MCF 10A (cell line): ENCODE measurements around the gene ARHGAP8. TPM values are rescaled to one million over a fixed set of nuclear protein-coding genes. Genes with fewer than 3 reads are reported as not detected.

ENCODE experiments used
- BruUV-seq: library from RNA; stranded (reverse); fragments of 400-500 nt; replicated peaks from 2 replicates; lab custom pipeline; 2021; lab: Mats Ljungman, UMichigan
- CTCF ChIA-PET: fragments of 300-600 bp; sonication (Branson Sonifier 250); formaldehyde crosslinking; extraction: SDS; loops from one replicate; lab custom pipeline; 2021; ENCODE audit warnings: antibody characterized with exemption, inconsistent platforms; lab: Yijun Ruan, JAX
- POLR2A ChIA-PET: fragments of 300-600, 350-650 bp; sonication (Branson Sonifier 250); formaldehyde crosslinking; extraction: SDS; loops from one replicate; lab custom pipeline; 2020; ENCODE audit warnings: antibody characterized with exemption, inconsistent platforms; lab: Yijun Ruan, JAX
- DNase-seq: peaks from one replicate; pipeline ENCODE4 v3.0.0-alpha.2; 2018; ENCODE audit not compliant: unreplicated experiment
- H3K27ac Mint-ChIP-seq: one replicate; pipeline ENCODE4 v1.8.0; 2022; ENCODE audit warnings: mild to moderate bottlenecking, low read depth, mixed read lengths; ENCODE audit not compliant: unreplicated experiment
- H3K27me3 Mint-ChIP-seq: one replicate; pipeline ENCODE4 v1.8.0; 2022; ENCODE audit warnings: mixed read lengths; ENCODE audit not compliant: insufficient read depth, unreplicated experiment
- H3K36me3 Mint-ChIP-seq: one replicate; pipeline ENCODE4 v1.8.0; 2022; ENCODE audit warnings: mild to moderate bottlenecking, moderate library complexity, mixed read lengths; ENCODE audit not compliant: insufficient read depth, unreplicated experiment
- H3K4me1 Mint-ChIP-seq: one replicate; pipeline ENCODE4 v1.8.0; 2022; ENCODE audit warnings: mixed read lengths; ENCODE audit not compliant: insufficient read depth, unreplicated experiment
- H3K4me3 Mint-ChIP-seq: one replicate; pipeline ENCODE4 v1.8.0; 2022; ENCODE audit warnings: mild to moderate bottlenecking, moderate library complexity, mixed read lengths; ENCODE audit not compliant: unreplicated experiment
- H3K9me3 Mint-ChIP-seq: one replicate; pipeline ENCODE4 v1.8.0; 2022; ENCODE audit warnings: mixed read lengths; ENCODE audit not compliant: unreplicated experiment
- intact Hi-C: fragments of 100-400 bp; cut with micrococcal nuclease; formaldehyde crosslinking; loops from 2 replicates; pipeline ENCODE4 v1.14.1; 2022
- total RNA-seq: library from RNA; stranded (reverse); gene quantifications from 2 replicates; pipeline ENCODE4 v1.2.3, GENCODE V29; 2022
- TF ChIP-seq, protein P1 (sequence below): fragments of 200-600 bp; IDR thresholded peaks from one replicate; pipeline ENCODE4 v1.8.0; 2022; ENCODE audit warnings: antibody characterized with exemption, mild to moderate bottlenecking; ENCODE audit not compliant: unreplicated experiment

Gene ARHGAP8
- total RNA-seq, 1 experiment from 2014 or later, result 18.6 TPM

DNA sequence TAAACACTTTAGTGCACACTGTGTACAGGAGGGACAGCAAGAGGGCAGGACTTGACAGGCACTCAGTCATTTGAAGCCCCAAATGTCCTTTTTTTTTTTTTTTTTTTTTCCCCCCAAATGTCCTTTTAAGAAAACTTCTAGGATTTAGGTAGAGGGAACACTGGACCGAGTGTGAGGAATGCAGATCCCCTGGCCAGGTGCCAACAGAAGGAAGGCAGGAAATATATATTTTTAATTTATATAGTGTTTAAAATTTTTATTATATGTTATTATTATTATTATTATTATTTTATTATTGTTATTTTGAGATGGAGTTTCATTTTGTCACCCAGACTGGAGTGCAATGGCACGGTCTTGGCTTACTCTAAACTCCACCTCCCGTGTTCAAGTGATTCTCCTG, 35.5 kb downstream of the ARHGAP8 start:
- ChIA-PET POLR2A (no interaction called here), CTCF (interaction anchor here (1.1 kb wide), 1 partner anchor 294 kb away, joined by 3 read pairs; no protein-coding TSS in a partner anchor)
- intact Hi-C loops, result no loop called here
- peaks cover 8% of the 10 kb centered on the region for H3K4me1 Mint-ChIP-seq
- no peak for DNase-seq
- peaks cover 13% of the 10 kb centered on the region for H3K36me3 Mint-ChIP-seq
- no peak overlapping the region for H3K4me3 Mint-ChIP-seq
- TF ChIP-seq, protein P1, sequence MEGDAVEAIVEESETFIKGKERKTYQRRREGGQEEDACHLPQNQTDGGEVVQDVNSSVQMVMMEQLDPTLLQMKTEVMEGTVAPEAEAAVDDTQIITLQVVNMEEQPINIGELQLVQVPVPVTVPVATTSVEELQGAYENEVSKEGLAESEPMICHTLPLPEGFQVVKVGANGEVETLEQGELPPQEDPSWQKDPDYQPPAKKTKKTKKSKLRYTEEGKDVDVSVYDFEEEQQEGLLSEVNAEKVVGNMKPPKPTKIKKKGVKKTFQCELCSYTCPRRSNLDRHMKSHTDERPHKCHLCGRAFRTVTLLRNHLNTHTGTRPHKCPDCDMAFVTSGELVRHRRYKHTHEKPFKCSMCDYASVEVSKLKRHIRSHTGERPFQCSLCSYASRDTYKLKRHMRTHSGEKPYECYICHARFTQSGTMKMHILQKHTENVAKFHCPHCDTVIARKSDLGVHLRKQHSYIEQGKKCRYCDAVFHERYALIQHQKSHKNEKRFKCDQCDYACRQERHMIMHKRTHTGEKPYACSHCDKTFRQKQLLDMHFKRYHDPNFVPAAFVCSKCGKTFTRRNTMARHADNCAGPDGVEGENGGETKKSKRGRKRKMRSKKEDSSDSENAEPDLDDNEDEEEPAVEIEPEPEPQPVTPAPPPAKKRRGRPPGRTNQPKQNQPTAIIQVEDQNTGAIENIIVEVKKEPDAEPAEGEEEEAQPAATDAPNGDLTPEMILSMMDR, result no peak
- no peak overlapping the region for H3K27ac Mint-ChIP-seq
- H3K27me3 Mint-ChIP-seq, result no peaks in the 10 kb centered on the region
- BruUV-seq, result no TSS peak
- no peaks in the 10 kb centered on the region for H3K9me3 Mint-ChIP-seq

DNA sequence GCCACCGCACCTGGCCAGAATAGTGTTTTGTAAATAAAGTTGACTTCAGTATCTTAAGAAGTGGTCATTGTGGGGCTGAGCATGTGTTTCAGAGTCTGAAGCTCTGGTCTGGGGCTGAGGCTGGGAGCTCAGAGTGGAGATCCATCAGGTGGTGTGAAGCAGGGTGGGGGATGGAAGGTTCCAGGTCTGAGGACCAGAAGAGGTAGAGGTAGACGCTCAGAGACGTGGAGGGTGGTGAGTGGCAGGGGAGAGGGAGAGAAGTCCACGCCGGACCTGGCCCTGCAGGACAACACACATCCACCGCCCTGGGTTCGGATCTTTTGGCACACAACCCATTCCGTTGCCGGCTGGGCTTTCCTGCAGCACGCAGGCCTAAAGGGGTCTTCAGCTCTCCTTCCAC, 40.7 kb downstream of the ARHGAP8 start:
- intact Hi-C loops, result no loop called here
- CTCF ChIA-PET, result no interaction called here
- Mint-ChIP-seq H3K4me1 (no peaks in the 10 kb centered on the region), H3K4me3 (no peak overlapping the region), H3K27me3 (no peaks in the 10 kb centered on the region), H3K27ac (no peak overlapping the region), H3K36me3 (peaks cover 15% of the 10 kb centered on the region), H3K9me3 (no peaks in the 10 kb centered on the region)
- TF ChIP-seq, protein P1, result no peak
- no peak for DNase-seq
- POLR2A ChIA-PET, result no interaction called here
- BruUV-seq, result no TSS peak

DNA sequence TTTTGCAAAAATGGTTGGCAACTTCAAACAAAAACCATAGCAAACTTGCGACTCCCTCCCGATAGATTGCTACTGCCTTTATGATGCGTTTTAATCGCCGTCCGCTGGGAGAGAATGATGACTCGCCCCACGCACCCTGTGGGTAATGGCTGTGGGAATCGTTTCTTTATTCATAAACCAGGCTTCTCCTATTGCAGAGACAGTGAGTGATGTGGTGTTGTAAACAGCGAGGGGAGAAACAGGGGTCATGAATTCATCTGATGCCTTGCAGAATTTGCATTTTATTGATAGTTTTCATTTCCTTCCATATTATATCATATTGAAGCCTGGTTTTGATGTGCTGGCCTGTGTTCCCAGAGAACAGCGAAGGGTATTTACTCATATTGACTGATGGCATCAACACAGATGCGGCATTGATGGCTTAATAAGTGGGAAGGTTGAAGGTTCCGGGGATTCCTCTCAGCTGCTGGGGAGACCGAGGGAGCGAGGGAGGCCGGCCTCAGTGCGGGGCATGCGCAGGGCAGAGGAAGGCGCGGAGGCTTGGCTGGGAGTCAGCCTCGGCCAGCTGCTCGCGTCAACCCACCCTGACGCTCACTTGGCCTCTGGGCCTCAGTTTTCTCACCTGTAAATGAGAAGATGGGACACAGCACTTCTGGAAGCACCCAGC, 41.3 kb downstream of the ARHGAP8 start:
- Mint-ChIP-seq H3K9me3 (no peaks in the 10 kb centered on the region), H3K4me1 (no peaks in the 10 kb centered on the region), H3K4me3 (no peak overlapping the region), H3K27ac (no peak overlapping the region), H3K27me3 (no peaks in the 10 kb centered on the region), H3K36me3 (peaks cover 15% of the 10 kb centered on the region)
- intact Hi-C loops, result no loop called here
- TF ChIP-seq, protein P1, result no peak
- ChIA-PET CTCF (no interaction called here), POLR2A (interaction anchor here (0.6 to 0.7 kb wide), 2 partner anchors 639 to 1737 kb away, joined by 3 to 4 read pairs; no protein-coding TSS in a partner anchor)
- no peak for DNase-seq
- BruUV-seq, result no TSS peak

DNA sequence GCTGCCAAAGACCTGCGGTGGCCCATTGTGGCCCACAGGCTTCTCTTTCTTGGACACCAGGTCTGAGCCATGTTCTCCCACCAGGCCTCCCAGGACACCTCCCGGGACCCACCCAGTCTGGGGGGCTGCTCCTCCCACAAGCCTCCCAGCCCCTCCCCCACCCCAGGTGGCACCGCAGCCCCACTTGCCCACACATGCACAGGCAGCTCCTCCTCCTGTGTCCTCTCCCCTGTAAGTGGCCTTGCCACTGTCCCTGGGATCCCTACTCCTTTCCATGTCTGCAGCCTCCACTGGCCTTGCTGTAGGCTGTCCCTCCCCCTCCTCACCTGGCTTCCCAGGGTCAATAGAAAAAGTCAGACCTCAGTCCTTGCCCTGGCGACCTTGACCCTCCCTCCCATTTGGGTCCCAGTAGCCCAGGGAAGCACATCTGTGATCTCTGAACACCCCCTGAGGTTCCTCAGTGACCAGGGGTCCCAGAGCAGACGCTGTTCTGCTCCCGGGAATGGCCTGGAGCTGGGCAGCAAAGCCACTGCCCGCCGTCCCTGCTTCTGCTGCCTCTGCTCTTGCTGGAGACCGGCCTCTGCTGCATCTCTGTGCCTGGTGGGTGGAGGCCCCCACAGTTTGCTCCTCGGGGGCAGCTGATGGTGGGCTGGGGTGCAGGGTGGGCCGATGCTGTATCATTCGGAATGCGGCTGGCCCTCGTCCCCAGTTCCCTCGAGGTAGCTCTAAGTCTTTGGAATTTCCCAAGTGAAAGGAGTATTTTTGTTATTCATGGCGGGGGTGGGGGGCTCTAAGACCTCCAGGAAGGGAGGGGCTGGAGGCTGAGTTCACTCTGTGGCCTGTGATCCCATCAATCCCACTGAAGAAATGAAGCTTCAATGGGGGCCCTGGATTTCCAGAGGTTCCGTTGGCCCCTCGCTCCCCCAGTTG, 43.6 kb downstream of the ARHGAP8 start:
- Mint-ChIP-seq H3K4me3 (no peak overlapping the region), H3K27ac (no peak overlapping the region), H3K4me1 (no peaks in the 10 kb centered on the region), H3K27me3 (no peaks in the 10 kb centered on the region), H3K9me3 (no peaks in the 10 kb centered on the region), H3K36me3 (peaks cover 21% of the 10 kb centered on the region)
- intact Hi-C loops, result no loop called here
- CTCF ChIA-PET, result interaction anchor here (0.6 kb wide), 1 partner anchor 37 kb away, joined by 3 read pairs; no protein-coding TSS in a partner anchor
- no peak for DNase-seq
- BruUV-seq, result no TSS peak
- TF ChIP-seq, protein P1, result no peak
- POLR2A ChIA-PET, result no interaction called here
